HG02623 (cell line): ENCODE results near the gene TCHP.

Experiments
- ATAC-seq: cut with Tn5 transposase; IDR thresholded peaks from one replicate; pipeline ENCODE4 v1.9.1; 2021; ENCODE audit warnings: moderate library complexity; ENCODE audit not compliant: unreplicated experiment

TCHP gene

GRCh38 chr12:109931143-109931542 lies 31.1 kb downstream of the TCHP start:
- no peak for ATAC-seq

GRCh38 chr12:109932878-109933503 lies 32.9 kb downstream of the TCHP start:
- no peak for ATAC-seq

GRCh38 chr12:109934026-109934425 lies 34.0 kb downstream of the TCHP start:
- ATAC-seq = no peak

- no peak for ATAC-seq
These were observed 37.3 kb downstream of the TCHP start for GRCh38 chr12:109937371-109937770.

GRCh38 chr12:109938947-109939346 lies 38.9 kb downstream of the TCHP start:
- ATAC-seq = no peak

GRCh38 chr12:109939504-109939903 lies 39.4 kb downstream of the TCHP start:
- ATAC-seq = no peak

GRCh38 chr12:109940339-109940923 lies 40.4 kb downstream of the TCHP start:
- no peak for ATAC-seq

- no peak for ATAC-seq
These were observed 43.7 kb downstream of the TCHP start for GRCh38 chr12:109943811-109944210.

- ATAC-seq = no peak
These were observed 44.7 kb downstream of the TCHP start for GRCh38 chr12:109944561-109945359.

GRCh38 chr12:109946505-109946904 lies 46.4 kb downstream of the TCHP start:
- ATAC-seq = no peak

- ATAC-seq = no peak
These were observed 46.8 kb downstream of the TCHP start for GRCh38 chr12:109946913-109947312.

- no peak for ATAC-seq
These were observed 47.4 kb downstream of the TCHP start for GRCh38 chr12:109947521-109947920.

GRCh38 chr12:109948368-109948767 lies 48.3 kb downstream of the TCHP start:
- ATAC-seq = no peak

- ATAC-seq = no peak
These were observed 49.0 kb downstream of the TCHP start for GRCh38 chr12:109949089-109949488.

- ATAC-seq = no peak
These were observed 50.6 kb downstream of the TCHP start for GRCh38 chr12:109950625-109951024.

- ATAC-seq = no peak
These were observed 51.1 kb downstream of the TCHP start for GRCh38 chr12:109951136-109951535.

GRCh38 chr12:109951751-109952150 lies 51.7 kb downstream of the TCHP start:
- ATAC-seq = no peak

GRCh38 chr12:109952160-109952858 lies 52.2 kb downstream of the TCHP start:
- no peak for ATAC-seq

GRCh38 chr12:109952873-109953272 lies 52.8 kb downstream of the TCHP start:
- no peak for ATAC-seq

GRCh38 chr12:109953656-109954055 lies 53.6 kb downstream of the TCHP start:
- no peak for ATAC-seq

GRCh38 chr12:109958374-109958773 lies 58.3 kb downstream of the TCHP start:
- no peak for ATAC-seq
